Measurements from ENCODE around the gene DNAJB11.

GRCh38 chr3:186612065-186612464 lies 41.5 kb downstream of the DNAJB11 start:
- no peak for TF ChIP-seq POLR2A (IDR thresholded peaks at IDR 0.05)
- no peak for TF ChIP-seq CTCF (IDR thresholded peaks at IDR 0.05)

Data from lower leg skin (tissue), 3 donors.